Measurements from ENCODE around the gene UNC45B.
"Not testable (repeated sequence)": the region's sequence is repeated elsewhere in the genome, so short reads cannot be mapped to it uniquely, and the experiment has no call there.

The UNC45B gene

DNA sequence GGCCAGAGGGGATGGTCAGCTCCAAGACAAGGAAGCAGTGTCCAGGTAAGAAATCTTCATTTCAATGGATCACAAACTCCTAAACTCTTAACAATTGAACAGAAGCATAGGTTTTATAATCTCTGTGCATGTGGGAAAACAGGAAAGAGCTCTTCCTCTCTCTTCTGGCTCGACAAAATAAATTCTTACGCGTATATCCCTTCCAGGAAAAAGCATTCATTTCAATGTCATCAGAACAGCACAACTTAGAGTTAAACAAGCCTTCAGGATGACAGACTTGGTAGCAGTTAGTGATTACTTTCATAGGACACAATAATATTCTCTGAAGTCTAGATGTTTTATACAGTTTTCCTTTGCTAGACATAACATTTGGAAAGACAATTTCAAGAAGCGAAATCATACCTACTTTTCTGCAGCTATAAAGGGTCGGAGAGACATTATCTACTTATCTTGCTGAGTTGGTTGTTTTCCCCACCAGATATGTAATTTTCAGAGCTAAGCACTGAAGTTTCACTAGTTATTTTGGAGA is 65.9 kb downstream of the UNC45B start:
- no peak for DNase-seq

DNA sequence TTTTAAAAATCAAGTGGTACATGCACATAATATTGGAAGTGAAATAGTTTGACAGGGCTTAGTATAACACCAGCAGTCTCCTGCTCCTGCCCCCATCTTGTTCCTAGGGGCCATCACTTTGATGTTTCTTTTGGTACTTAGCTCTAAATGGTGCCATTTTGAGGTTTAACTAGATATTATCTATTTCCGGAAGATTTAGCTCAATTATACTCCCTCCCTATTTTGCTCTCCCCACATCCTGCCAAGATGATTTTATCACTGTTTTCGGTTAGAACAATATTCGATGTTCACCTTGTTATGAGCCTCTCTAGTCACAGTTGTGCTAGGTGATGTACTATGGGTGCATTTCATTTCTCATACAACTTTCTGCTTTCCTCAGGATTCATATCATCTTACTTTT is 66.6 kb downstream of the UNC45B start:
- no peak for DNase-seq

DNA sequence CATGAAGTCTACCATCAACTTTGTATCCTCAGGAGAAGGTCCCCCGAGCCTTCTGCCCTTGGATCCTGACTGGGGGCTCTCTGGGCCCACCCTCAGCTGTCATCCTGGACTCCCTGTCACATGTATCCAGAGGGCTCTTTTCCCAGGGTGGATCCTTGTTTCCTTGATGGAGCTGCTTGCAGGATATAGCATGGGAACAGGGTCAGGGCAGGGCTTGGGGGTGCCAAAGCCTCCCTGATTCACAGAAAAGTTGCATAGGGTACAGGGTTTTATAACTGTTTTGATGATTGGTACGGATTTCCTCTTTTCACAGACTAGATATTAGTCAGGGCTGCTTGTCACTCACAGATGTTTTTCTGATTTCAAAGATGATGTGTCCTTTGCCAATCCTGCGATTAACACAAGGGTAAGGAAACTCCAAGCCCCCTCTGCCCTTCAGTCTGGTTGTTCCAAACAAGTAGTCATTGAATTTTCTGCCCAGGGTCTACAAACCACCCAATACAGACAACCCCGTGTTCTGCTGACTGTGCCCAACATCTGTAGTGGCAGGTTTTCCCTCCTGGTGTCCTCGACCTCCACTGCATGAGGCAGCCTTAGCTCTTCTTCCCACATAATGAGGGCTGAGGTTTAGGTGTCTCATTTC is 67.1 kb downstream of the UNC45B start:
- DNase-seq, result no peak

DNA sequence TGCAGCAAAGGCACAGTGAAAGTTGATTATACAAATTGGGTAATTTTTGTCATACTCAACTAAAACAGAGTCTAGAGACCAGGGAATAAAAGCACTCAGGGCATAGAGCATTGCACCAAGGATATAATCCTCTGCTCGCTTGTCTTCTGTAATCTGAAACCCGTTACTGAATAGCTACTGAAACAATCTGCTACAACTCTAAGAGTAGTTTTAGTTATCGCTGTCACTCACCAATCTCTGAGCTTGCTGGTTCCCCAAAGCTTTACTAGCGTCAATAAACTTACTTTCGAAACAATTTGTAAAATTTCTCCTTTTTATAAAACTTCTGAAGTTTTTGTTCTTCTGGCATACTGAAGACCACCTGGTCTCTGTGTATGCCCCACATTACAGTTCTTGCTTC is 69.5 kb downstream of the UNC45B start:
- DNase-seq, result no peak

DNA sequence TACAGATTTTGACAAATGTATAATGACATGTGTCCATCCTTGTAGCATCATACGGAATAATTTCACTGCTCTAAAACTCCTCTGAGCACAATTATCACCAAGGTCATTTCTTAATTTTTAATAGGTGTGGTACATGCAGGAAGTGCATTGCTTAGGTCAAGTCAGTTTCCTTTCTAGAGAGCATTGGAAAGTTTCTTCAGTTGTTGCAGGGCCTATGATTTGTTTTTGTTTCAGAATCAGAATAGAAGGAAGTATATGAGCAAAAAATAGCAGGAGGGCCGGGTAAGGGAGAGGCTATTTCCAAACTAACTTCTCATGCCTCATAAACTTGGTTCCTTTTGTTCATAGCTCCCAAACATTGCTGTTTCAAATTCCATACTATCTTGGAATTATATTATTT is 71.3 kb downstream of the UNC45B start:
- no peak for DNase-seq

DNA sequence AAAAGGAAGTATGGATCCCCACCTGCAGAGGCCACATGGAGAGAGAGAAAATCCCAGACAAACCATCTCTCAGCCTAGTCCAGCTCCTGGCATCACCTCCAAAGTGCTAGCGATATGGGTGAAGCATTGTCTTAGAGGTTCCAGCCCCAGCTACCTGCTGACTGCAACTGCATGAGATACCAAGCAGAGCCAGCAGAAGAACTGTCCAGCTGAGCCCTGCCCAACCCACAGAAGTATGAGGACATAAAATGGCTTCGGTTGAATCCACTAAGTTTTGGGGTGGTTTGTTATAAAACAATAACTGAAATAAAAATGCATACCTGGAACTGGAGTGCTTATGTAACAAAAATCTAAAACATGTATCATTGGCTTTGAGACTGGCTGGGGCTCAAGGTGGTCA is 74.8 kb downstream of the UNC45B start:
- no peak for DNase-seq

DNA sequence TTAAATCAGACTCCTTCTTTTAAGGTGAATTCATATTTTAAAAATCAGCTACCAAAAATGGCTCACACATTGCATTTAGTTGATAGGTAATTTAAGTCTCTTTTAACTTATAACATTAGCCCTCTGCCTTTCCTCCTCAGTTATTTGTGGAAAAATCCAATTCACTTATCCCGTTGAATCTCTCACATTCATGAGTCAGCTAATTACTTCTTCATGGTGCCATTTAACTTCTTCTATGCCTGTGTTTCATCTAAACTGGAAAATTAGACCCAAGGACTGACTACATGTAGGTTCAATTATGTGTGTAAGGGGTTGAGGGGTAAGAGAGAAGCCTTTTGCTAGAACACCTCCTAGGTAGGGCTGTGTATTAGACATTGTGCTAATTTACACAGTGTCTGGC is 76.8 kb downstream of the UNC45B start:
- no peak for DNase-seq

DNA sequence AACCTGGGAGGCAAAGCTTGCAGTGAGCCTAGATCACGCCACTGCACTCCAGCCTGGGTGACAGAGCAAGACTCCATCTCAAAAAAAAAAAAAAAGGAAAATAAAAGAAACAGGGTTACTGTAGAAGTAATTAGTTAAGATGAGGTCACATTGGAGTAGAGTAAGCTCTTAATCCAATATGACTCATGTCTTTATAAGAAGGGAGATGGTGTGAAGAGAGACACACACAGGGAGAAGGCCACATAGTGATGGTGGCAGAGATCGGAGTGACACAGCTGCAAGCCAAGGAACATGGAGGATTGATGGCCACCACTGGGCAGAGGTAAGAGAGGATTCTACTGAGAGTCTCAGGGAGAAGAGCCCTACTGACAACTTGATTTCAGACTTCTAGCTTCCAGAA is 79.9 kb downstream of the UNC45B start:
- no peak for DNase-seq

DNA sequence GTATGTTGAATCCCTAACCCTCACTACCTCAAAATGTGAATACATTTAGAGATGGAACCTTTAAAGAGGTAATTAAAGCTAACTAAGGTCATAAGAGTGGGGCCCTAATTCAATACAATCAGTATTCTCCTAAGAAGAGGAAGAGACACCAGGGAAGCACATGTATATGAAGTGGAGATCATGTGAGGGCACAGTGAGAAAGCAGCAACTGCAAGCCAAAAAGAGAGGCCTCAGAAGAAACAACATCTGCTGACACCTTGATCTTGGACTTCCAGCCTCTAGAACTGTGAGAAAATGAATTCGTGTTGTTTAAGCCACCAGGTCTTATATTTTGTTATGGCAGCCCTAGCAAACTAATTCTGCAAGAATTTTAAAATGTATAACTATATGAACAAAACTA is 82.0 kb downstream of the UNC45B start:
- no peak for DNase-seq

DNA sequence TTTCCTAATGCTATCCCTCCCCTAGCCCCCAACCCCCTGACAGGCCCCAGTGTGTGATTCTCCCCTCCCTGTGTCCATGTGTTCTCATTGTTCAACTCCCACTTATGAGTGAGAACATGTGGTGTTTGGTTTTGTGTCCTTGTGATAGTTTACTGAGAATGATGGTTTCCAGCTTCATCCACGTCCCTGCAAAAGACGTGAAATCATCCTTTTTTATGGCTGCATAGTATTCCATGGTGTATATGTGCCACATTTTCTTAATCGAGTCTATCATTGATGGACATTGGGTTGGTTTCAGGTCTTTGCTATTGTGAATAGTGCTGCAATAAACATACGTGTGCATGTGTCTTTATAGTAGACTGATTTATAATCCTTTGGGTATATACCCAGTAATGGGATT is 86.7 kb downstream of the UNC45B start:
- DNase-seq, result not testable (repeated sequence)

DNA sequence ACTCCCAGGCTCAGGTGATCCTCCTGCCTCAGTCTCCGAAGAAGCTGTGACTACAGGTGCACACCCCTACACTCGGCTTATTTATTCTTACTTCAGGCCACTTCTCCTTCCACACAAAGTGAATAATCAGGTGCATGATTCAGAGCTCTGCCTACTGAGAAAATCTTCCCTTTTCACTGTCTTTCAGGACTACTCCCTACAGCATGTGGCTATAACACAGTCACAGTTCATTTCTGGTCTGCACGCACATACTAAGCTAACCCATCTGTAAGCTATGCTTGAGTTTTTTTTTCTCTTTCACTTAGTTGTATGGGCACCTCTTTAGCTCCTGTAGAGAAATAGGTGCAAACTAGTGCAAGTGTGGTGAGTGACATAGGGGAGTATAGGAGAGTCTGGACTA is 87.7 kb downstream of the UNC45B start:
- no peak for DNase-seq

DNA sequence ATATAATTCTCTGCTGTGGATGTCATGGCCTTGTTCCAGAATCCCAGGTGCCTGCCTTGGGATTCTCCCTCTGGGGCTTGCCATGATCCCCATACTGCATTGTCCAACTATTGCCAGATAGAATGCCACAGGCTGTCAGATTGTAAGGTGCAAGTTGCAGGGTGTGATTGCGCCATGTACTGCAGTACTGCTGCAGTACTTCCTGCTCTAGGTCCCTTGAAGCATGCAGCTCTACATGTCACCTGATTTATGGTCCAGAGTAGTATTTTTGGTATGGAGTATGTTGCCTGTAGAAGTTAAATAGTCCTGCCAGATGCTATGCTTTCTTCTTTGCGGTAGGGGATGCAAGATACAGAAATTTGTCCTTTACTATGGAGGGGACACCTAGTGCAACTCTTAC is 88.3 kb downstream of the UNC45B start:
- no peak for DNase-seq

DNA sequence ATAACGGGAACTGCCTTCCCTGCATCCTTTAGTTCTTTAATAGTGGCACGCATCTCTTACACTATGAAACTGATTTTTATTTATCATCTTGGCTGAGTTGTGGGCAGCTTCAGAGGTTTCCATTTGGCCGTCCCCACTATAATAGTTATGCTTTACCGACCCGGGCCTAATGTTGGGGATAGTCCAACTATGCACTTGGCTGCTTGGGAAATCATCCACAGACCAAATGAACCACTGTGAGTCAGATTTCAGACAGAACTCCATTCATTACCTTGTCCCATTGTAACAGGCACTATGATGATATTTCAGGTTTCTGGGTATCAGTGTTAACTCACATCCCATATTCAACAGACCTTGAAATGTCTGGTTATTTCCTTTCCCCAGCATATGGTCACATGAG is 89.2 kb downstream of the UNC45B start:
- DNase-seq, result no peak

DNA sequence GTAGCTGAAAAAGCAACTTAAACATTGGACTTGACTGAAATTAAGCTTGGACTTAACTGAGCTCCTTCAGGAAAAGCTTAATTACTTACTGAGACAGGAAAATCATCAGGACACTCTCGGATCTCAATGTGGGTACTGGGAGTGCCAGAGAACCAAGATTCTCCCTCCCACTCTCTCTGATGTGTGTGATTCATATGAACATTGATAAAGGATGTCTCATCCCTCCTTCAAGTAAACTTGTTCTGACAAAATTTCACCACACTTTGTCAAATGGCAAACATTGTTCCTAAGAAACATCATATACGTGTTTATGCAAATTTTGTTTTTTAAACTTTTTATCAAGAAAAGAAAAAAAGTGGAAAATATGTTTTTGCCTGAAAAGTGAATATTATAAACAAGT is 91.2 kb downstream of the UNC45B start:
- no peak for DNase-seq

Measured in nucleus accumbens (tissue), 56 donors.